G401.6 (cell line): ENCODE results near the gene OSBPL6.

Source experiments
- FAIRE-seq: peaks from 2 replicates; lab custom pipeline; 2012; peaks lifted over from hg19 to GRCh38; lab: Jason Lieb, UNC

Gene OSBPL6

GRCh38 chr2:178241844-178242551, 47.7 kb downstream of the OSBPL6 start:
- FAIRE-seq: no peak

GRCh38 chr2:178242552-178242883, 48.2 kb downstream of the OSBPL6 start:
- no peak for FAIRE-seq

- no peak for FAIRE-seq
Measured at GRCh38 chr2:178243961-178244360, 49.6 kb downstream of the OSBPL6 start.

GRCh38 chr2:178244777-178245176, 50.5 kb downstream of the OSBPL6 start:
- FAIRE-seq: no peak

GRCh38 chr2:178246696-178247095, 52.4 kb downstream of the OSBPL6 start:
- no peak for FAIRE-seq

- no peak for FAIRE-seq
Measured at GRCh38 chr2:178247250-178247649, 52.9 kb downstream of the OSBPL6 start.

- no peak for FAIRE-seq
Measured at GRCh38 chr2:178250429-178250828, 56.1 kb downstream of the OSBPL6 start.

- no peak for FAIRE-seq
Measured at GRCh38 chr2:178251151-178251955, 57.0 kb downstream of the OSBPL6 start.

- no peak for FAIRE-seq
Measured at GRCh38 chr2:178256382-178257042, 62.2 kb downstream of the OSBPL6 start.

- FAIRE-seq: no peak
Measured at GRCh38 chr2:178257127-178257526, 62.8 kb downstream of the OSBPL6 start.

GRCh38 chr2:178258916-178259315, 64.6 kb downstream of the OSBPL6 start:
- no peak for FAIRE-seq

- FAIRE-seq: no peak
Measured at GRCh38 chr2:178263159-178263860, 69.0 kb downstream of the OSBPL6 start.

GRCh38 chr2:178264211-178264610, 69.9 kb downstream of the OSBPL6 start:
- FAIRE-seq: no peak

- FAIRE-seq: no peak
Measured at GRCh38 chr2:178265851-178266250, 71.5 kb downstream of the OSBPL6 start.

GRCh38 chr2:178266445-178266844, 72.1 kb downstream of the OSBPL6 start:
- FAIRE-seq: no peak

GRCh38 chr2:178267660-178268059, 73.3 kb downstream of the OSBPL6 start:
- no peak for FAIRE-seq

- no peak for FAIRE-seq
Measured at GRCh38 chr2:178268435-178268834, 74.1 kb downstream of the OSBPL6 start.

- no peak for FAIRE-seq
Measured at GRCh38 chr2:178269438-178270224, 75.3 kb downstream of the OSBPL6 start.

GRCh38 chr2:178270338-178270737, 76.0 kb downstream of the OSBPL6 start:
- no peak for FAIRE-seq

- FAIRE-seq: no peak
Measured at GRCh38 chr2:178271094-178271493, 76.8 kb downstream of the OSBPL6 start.

GRCh38 chr2:178271629-178272333, 77.5 kb downstream of the OSBPL6 start:
- FAIRE-seq: no peak
